HepG2 (cell line): ENCODE results near the gene SLC25A38. TPM values are rescaled to one million over a fixed set of nuclear protein-coding genes. Genes with fewer than 3 reads are reported as not detected.

Source experiments
- AHR ChIP-seq: IDR thresholded peaks from 2 replicates; pipeline ENCODE4 v1.6.1; 2018; ENCODE audit warnings: missing genetic modification reagents, missing compliant biosample characterization
- AKAP8 ChIP-seq: sonication (generic); formaldehyde crosslinking; IDR thresholded peaks from 2 replicates; pipeline ENCODE4 v1.5.1; 2020; ENCODE audit warnings: mild to moderate bottlenecking, missing genetic modification reagents
- DBP ChIP-seq: sonication (generic); formaldehyde crosslinking; IDR thresholded peaks from 2 replicates; pipeline ENCODE4 v1.4.0; 2020; ENCODE audit warnings: missing genetic modification reagents; ENCODE audit errors: not compliant biosample characterization
- FIP1L1 ChIP-seq: fragments of 200-400 bp; formaldehyde crosslinking; IDR thresholded peaks from 2 replicates; pipeline ENCODE4 v1.6.1; 2018; ENCODE audit warnings: low read depth, mild to moderate bottlenecking, low read length, moderate library complexity, borderline replicate concordance; ENCODE audit not compliant: insufficient read depth
- FLYWCH1 ChIP-seq: sonication (generic); formaldehyde crosslinking; IDR thresholded peaks from 2 replicates; pipeline ENCODE4 v1.8.1; 2023; ENCODE audit warnings: mild to moderate bottlenecking, missing genetic modification reagents
- FOXP1 ChIP-seq, 2 experiments: fragments of 450-650 bp in 1 of 2; IDR thresholded peaks; 2 replicates each; pipeline ENCODE4 v1.6.1; 2017 to 2018; ENCODE audit warnings: antibody characterized with exemption in 1 of 2
- IKZF4 ChIP-seq: sonication (generic); formaldehyde crosslinking; IDR thresholded peaks from 2 replicates; pipeline ENCODE4 v1.5.1; 2020; ENCODE audit warnings: borderline replicate concordance, mild to moderate bottlenecking, low read depth, missing genetic modification reagents; ENCODE audit errors: not compliant biosample characterization
- IRF2 ChIP-seq: IDR thresholded peaks from 2 replicates; pipeline ENCODE4 v1.6.1; 2018; ENCODE audit warnings: missing genetic modification reagents, missing compliant biosample characterization
- KDM3A ChIP-seq: IDR thresholded peaks from 2 replicates; pipeline ENCODE4 v1.6.1; 2018; ENCODE audit warnings: low read depth, missing compliant biosample characterization
- KLF15 ChIP-seq: sonication (generic); formaldehyde crosslinking; IDR thresholded peaks from 2 replicates; pipeline ENCODE4 v1.8.1; 2023; ENCODE audit warnings: borderline replicate concordance, mild to moderate bottlenecking, inconsistent platforms, missing genetic modification reagents, mixed read lengths
- MIER3 ChIP-seq: IDR thresholded peaks from 2 replicates; pipeline ENCODE4 v1.6.1; 2016; ENCODE audit warnings: missing compliant biosample characterization, borderline replicate concordance
- MTA3 ChIP-seq: sonication (generic); formaldehyde crosslinking; IDR thresholded peaks from 2 replicates; pipeline ENCODE4 v1.4.0; 2020; ENCODE audit warnings: missing genetic modification reagents
- NFE2 ChIP-seq: sonication (generic); formaldehyde crosslinking; IDR thresholded peaks from 2 replicates; pipeline ENCODE4 v1.4.0; 2020; ENCODE audit warnings: missing genetic modification reagents
- POLR2AphosphoS5 ChIP-seq: IDR thresholded peaks from 2 replicates; pipeline ENCODE4 v1.6.1; 2012; ENCODE audit warnings: low read depth, low read length
- RFX3 ChIP-seq: IDR thresholded peaks from 2 replicates; pipeline ENCODE4 v1.6.1; 2016; ENCODE audit warnings: missing biosample characterization, missing genetic modification reagents
- SMAD3 ChIP-seq: sonication (generic); formaldehyde crosslinking; IDR thresholded peaks from 2 replicates; pipeline ENCODE4 v1.4.0; 2020; ENCODE audit warnings: missing genetic modification reagents
- SNRNP70 ChIP-seq: fragments of 200-400 bp; formaldehyde crosslinking; IDR thresholded peaks from 2 replicates; pipeline ENCODE4 v1.6.1; 2017; ENCODE audit warnings: mild to moderate bottlenecking, low read depth, low read length, moderate library complexity
- SRSF4 ChIP-seq: fragments of 200-400 bp; formaldehyde crosslinking; IDR thresholded peaks from one replicate; pipeline ENCODE4 v1.6.1; 2018; ENCODE audit warnings: mild to moderate bottlenecking, low read depth, low read length, moderate library complexity; ENCODE audit not compliant: poor library complexity, severe bottlenecking
- TCF7L2 ChIP-seq: IDR thresholded peaks from 2 replicates; pipeline ENCODE4 v1.6.1; 2011; ENCODE audit warnings: mild to moderate bottlenecking, low read depth, low read length, moderate library complexity
- ZGPAT ChIP-seq: IDR thresholded peaks from 2 replicates; pipeline ENCODE4 v1.6.1; 2016; ENCODE audit warnings: mild to moderate bottlenecking
- ZNF160 ChIP-seq: sonication (generic); formaldehyde crosslinking; IDR thresholded peaks from 2 replicates; pipeline ENCODE4 v1.8.0; 2022; ENCODE audit warnings: mild to moderate bottlenecking, inconsistent platforms, missing genetic modification reagents
- ZNF317 ChIP-seq: sonication (generic); formaldehyde crosslinking; IDR thresholded peaks from 2 replicates; pipeline ENCODE4 v1.5.0; 2020; ENCODE audit warnings: mild to moderate bottlenecking, missing genetic modification reagents
- ZNF33B ChIP-seq: sonication (generic); formaldehyde crosslinking; IDR thresholded peaks from 2 replicates; pipeline ENCODE4 v1.5.1; 2020; ENCODE audit warnings: mild to moderate bottlenecking, missing genetic modification reagents
- ZNF354B ChIP-seq: sonication (generic); formaldehyde crosslinking; IDR thresholded peaks from 2 replicates; pipeline ENCODE4 v1.8.0; 2022; ENCODE audit warnings: mild to moderate bottlenecking, missing genetic modification reagents
- ZNF383 ChIP-seq: sonication (generic); formaldehyde crosslinking; IDR thresholded peaks from 2 replicates; pipeline ENCODE4 v1.4.0; 2020; ENCODE audit warnings: missing genetic modification reagents, mild to moderate bottlenecking, borderline replicate concordance
- ZNF468 ChIP-seq: sonication (generic); formaldehyde crosslinking; IDR thresholded peaks from 2 replicates; pipeline ENCODE4 v1.8.0; 2022; ENCODE audit warnings: mild to moderate bottlenecking, moderate library complexity, missing genetic modification reagents
- ZNF792 ChIP-seq: IDR thresholded peaks from 2 replicates; pipeline ENCODE4 v1.6.1; 2016
- polyA plus RNA-seq, 8 experiments: library from polyadenylated mRNA; depleted of rRNA in 3 of 8; stranded (reverse) in 7 of 8; unstranded in 1 of 8; fragments of >200 nt; fragmentation: Illumina TruSeq in 4 of 8; extraction: Trizol in 4 of 8; gene quantifications; 2 replicates each; pipeline versions ENCODE4 v1.2.1 to v1.2.3, GENCODE V29; 2011 to 2016; ENCODE audit warnings: low read depth in 4 of 8, missing spikeins in 1 of 8, mixed read lengths in 1 of 8; ENCODE audit not compliant: insufficient read depth in 1 of 8
- total RNA-seq, 5 experiments: library from RNA; depleted of rRNA; stranded (reverse); fragments of >200 nt; fragmentation: Illumina TruSeq; extraction: Trizol; gene quantifications; 2 replicates each; pipeline ENCODE4 v1.2.3, GENCODE V29; 2016; ENCODE audit warnings: low read depth in 1 of 5
- TF ChIP-seq, protein P1 (sequence below): sonication (generic); formaldehyde crosslinking; IDR thresholded peaks from 2 replicates; pipeline ENCODE4 v1.4.0; 2020; ENCODE audit warnings: missing genetic modification reagents

The SLC25A38 gene
- total and polyA plus RNA-seq, 2 of the 13 experiments (the other 11 are each of a cell fraction or from before 2014, with no cell fraction given): 32.5 to 35.4 TPM

DNA sequence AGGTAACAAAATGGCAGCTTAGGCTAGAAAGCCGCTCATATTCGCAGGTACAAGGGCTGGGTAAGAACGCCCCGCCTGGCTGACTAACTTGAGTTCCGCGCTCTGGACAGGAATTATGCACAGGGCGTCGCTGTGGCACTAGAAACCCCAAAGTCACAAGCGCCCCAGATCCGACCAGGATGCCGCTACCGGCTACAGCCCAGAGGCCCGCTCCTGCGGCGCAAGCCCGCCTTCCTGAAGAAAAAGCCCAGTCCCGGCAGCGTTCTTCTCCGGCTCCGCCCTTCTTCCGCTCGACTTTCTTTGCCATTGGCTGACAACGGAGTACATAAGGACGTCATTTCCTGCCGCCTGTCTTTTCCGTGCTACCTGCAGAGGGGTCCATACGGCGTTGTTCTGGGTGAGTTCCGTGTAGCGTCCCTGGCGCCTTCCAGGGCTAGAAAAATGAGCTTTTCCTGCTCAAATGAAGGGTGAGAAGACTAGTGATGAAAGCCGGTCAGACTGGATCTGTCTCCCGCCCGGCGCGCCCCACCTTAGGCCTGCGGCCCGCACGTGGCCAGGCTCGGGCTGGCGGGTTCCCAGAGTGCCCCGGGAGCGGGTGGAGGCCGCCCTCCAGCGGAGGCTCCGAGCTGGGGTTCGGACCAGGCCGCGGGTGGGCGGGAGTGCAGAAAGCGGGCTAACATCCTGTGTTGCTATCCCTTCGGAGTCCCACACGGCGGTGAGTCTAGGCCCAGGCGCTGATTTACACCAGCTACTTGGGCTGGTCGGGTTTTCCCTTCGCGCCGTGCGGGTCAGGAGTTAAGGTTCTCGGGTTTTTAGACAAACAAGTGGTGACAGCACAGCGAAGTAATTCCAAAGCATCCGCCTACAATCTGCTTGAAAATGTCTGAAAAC lies 23.4 kb downstream of the SLC25A38 start, which contains the start of gene RPSA (continued):
- TF ChIP-seq NFE2 (CRISPR knock-in tag) (no peak), ZNF354B (0 out of 2 replicates have a peak, but pooled peaks have one; percentile 79), TCF7L2 (no peak), AHR (CRISPR knock-in tag) (peak; percentile 75), ZNF160 (CRISPR knock-in tag) (peak; percentile 76; the same call in 1 of the 2 replicates), AKAP8 (CRISPR knock-in tag) (peak; percentile 59; the same call in 1 of the 2 replicates), ZNF792 (CRISPR knock-in tag) (peak; percentile 80), FIP1L1 (peak; percentile 64; the same call in 1 of the 2 replicates), MTA3 (CRISPR knock-in tag) (no peak), RFX3 (CRISPR knock-in tag) (no peak), ZNF33B (CRISPR knock-in tag) (peak; percentile 74; the same call in 1 of the 2 replicates), ZNF383 (CRISPR knock-in tag) (no peak), KLF15 (CRISPR knock-in tag) (0 out of 2 replicates have a peak, but pooled peaks have one; percentile 48), FLYWCH1 (CRISPR knock-in tag) (no peak), IKZF4 (CRISPR knock-in tag) (peak; percentile 37), ZGPAT (CRISPR knock-in tag) (peak; percentile 95), SMAD3 (CRISPR knock-in tag) (0 out of 2 replicates have a peak, but pooled peaks have one; percentile 43), DBP (CRISPR knock-in tag) (peak; percentile 79), KDM3A (CRISPR knock-in tag) (peak; percentile 86), ZNF468 (CRISPR knock-in tag) (no peak), FOXP1 (IDR thresholded peaks at IDR 0.05) (no peak), FOXP1 (CRISPR knock-in tag; IDR thresholded peaks at IDR 0.05) (no peak), SRSF4 (no peak), POLR2AphosphoS5 (peak; percentile 99), IRF2 (CRISPR knock-in tag) (peak; percentile 61; the same call in 1 of the 2 replicates), MIER3 (CRISPR knock-in tag) (peak; percentile 64), ZNF317 (peak; percentile 88), SNRNP70 (no peak)
- TF ChIP-seq, protein P1, sequence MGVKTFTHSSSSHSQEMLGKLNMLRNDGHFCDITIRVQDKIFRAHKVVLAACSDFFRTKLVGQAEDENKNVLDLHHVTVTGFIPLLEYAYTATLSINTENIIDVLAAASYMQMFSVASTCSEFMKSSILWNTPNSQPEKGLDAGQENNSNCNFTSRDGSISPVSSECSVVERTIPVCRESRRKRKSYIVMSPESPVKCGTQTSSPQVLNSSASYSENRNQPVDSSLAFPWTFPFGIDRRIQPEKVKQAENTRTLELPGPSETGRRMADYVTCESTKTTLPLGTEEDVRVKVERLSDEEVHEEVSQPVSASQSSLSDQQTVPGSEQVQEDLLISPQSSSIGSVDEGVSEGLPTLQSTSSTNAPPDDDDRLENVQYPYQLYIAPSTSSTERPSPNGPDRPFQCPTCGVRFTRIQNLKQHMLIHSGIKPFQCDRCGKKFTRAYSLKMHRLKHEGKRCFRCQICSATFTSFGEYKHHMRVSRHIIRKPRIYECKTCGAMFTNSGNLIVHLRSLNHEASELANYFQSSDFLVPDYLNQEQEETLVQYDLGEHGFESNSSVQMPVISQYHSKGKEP (CRISPR knock-in tag): no peak
